ENCODE data around the gene MIF.

GRCh38 chr22:23889620-23890019 is 4.6 kb upstream of the MIF start:
- TF ChIP-seq CTCF (IDR thresholded peaks at IDR 0.05) = no peak
- no peak for TF ChIP-seq POLR2A (IDR thresholded peaks at IDR 0.05)

All from thyroid gland (tissue), 4 donors.